Measurements from ENCODE around the gene GC. TPM values are rescaled to one million over a fixed set of nuclear protein-coding genes. Genes with fewer than 3 reads are reported as not detected.
A peak's percentile ranks its signal among the peaks of the same experiment; 100 is the strongest.

Gene GC
- total RNA-seq, 1 experiment from 2014 or later: not detected

GRCh38 chr4:71692963-71693362 is 90.9 kb downstream of the GC start:
- Mint-ChIP-seq H3K4me1 (peaks cover 11 to 18% of the 10 kb centered on the region in 2 experiments), H3K27me3 (ENCODE audit: low read depth) (no peaks in the 10 kb centered on the region; the same call in 1 of the 2 replicates), H3K27ac (peak overlapping the region; percentile 17 to 89 (median 54); a peak in 5 of 7 replicates), H3K4me3 (no peak overlapping the region), H3K9me3 (no peaks in the 10 kb centered on the region), H3K36me3 (ENCODE audit: insufficient read depth in 1 of 3, low read depth in 3 of 3) (peaks cover 0 to under 1% (median 0%) of the 10 kb centered on the region in 3 experiments; a peak in 1 of 7 replicates)
- Histone ChIP-seq H3K4ac (ENCODE audit: low read depth, low read length) (no peak overlapping the region), H3K27ac (ENCODE audit: insufficient read length, low read depth, low read length) (no peak overlapping the region), H2AFZ (ENCODE audit: low read length) (no peak overlapping the region), H3K27me3 (ENCODE audit: insufficient read depth, low read length) (no peaks in the 10 kb centered on the region), H3T11ph (ENCODE audit: low read length) (no peak overlapping the region), H2BK12ac (ENCODE audit: insufficient read length, low read depth, low read length) (no peak overlapping the region), H3K9me3 (ENCODE audit: control insufficient read depth, low read depth, low read length) (no peaks in the 10 kb centered on the region), H2BK5ac (ENCODE audit: insufficient read length, low read length) (no peak overlapping the region), H4K20me1 (ENCODE audit: control insufficient read depth, insufficient read depth, insufficient read length) (no peaks in the 10 kb centered on the region), H3K79me2 (ENCODE audit: insufficient read depth, low read length) (no peaks in the 10 kb centered on the region), H3K18ac (ENCODE audit: insufficient read length, low read depth, low read length) (no peak overlapping the region), H2BK120ac (ENCODE audit: low read depth, low read length, poor library complexity, severe bottlenecking) (no peak overlapping the region), H3K4me2 (ENCODE audit: insufficient read depth, insufficient read length, low read length) (no peak overlapping the region), H3K4me1 (ENCODE audit: insufficient read depth, low read length) (peaks cover 6% of the 10 kb centered on the region; the same call in 1 of the 2 replicates), H3K23me2 (ENCODE audit: insufficient read length, low read depth, low read length, poor library complexity, severe bottlenecking) (no peaks in the 10 kb centered on the region), H2BK15ac (ENCODE audit: low read depth, low read length) (no peak overlapping the region), H3K79me1 (ENCODE audit: insufficient read depth, low read depth, low read length, poor library complexity, severe bottlenecking) (no peaks in the 10 kb centered on the region), H3K56ac (ENCODE audit: insufficient read length, low read depth, low read length) (no peak overlapping the region), H2BK20ac (ENCODE audit: low read depth, low read length, poor library complexity, severe bottlenecking) (no peak overlapping the region), H2AK5ac (ENCODE audit: insufficient read length, low read length) (no peak overlapping the region), H3K14ac (ENCODE audit: insufficient read depth, low read length) (no peak overlapping the region), H3K23ac (ENCODE audit: insufficient read length, low read depth, low read length) (no peak overlapping the region), H4K91ac (ENCODE audit: insufficient read length, low read depth, low read length) (no peak overlapping the region), H4K5ac (ENCODE audit: insufficient read length, low read depth, low read length) (no peak overlapping the region), H4K8ac (replicated peaks; ENCODE audit: insufficient read length, low read depth, low read length) (no peak overlapping the region), H3K9ac (ENCODE audit: extremely low read depth, insufficient read length, low read length) (no peak overlapping the region)
- TF ChIP-seq CTCF (conservative IDR thresholded peaks at IDR 0.05): no peak
- no CpG with 5 or more reads among the region's 1 CpG for WGBS (ENCODE audit: extremely low coverage, insufficient read length, low lambda C conversion rate)
- no peak for DNase-seq
